ENCODE results near the gene AOPEP.

Gene AOPEP

GRCh38 chr9:95130484-95130883, 404.0 kb downstream of the AOPEP start:
- DNase-seq: no peak

DNA sequence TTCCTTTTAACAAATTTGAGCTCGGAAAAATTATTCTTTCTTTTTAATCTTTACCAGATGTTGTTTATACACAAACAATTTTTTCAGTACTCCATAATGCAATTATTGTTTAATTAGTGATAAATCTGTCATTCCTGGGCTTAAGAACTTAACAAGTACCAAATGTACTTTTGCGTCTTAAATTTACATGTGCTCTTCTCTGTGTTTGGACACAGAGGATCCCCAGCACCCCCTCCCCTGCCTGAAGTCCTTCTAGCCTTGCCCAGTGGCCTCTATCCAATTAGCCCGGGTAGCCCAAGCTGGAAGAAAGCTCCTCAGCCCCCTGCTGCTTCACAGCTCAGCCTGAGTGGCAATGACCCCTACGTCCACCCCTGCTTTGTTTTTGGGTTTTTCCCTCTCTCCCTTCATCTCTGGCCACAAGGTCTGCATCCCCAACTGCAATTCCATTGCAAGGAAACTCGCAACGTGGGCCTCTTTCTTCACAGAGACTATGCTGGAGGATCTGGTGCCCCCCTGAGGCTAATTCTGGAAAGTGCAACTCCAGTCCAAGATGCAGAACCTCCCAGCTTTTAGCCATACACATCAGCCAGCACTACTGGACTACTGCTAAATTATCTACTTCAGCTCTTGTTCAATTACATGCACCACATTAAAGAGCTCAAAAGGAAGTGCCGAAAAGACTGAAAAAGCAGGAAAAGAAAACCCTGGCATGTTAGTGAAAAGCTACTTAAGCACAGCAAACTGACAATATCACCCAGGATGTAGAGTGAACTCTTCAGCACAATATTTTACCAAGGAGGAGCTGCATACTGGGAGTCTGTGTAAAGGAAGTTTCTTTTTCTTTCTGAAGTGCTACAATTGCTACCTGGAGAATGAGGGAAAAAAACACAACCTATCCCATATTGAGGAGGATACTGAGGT, 404.8 kb downstream of the AOPEP start:
- peak; percentile 13 for DNase-seq

- DNase-seq: no peak
These were observed 406.1 kb downstream of the AOPEP start for GRCh38 chr9:95132366-95133324.

DNA sequence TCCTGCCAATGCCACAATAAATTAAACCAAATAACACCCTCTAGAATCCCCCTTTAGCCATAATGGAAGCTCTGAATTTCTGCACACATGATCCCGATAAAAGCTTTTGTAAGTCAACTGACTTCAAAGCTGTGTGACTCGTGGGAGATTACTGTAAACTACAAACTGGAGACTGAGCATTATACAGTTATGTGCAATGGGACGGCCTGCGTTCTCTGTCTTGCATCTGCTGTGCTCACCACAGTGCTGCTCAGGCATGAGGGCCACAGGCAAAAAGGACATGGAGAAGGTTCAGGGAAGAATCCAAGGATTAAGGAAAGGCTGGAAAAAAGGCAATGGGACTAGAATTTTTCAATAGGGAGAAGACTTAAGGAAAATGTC, 406.8 kb downstream of the AOPEP start:
- no peak for DNase-seq

DNA sequence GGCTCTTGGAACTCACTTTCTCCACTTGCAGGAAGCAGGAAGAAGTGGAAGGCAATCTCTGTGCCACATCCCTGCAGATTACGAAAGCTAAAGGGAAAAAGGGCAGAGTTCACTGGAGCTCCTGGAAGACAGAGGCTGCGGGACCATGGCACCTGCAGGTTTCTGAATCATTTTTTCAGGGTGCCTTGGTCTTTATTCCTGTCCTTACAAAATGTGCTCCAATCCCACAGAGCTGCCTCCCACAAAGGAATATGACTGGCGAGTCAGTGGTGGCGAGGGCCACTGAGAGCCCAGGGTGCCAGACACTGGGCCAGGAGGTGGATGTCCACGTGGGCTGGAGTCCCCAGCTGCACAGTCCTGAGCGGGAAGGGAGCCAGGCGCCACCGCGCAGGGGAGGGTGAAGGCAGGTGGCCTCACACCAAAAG, 408.0 kb downstream of the AOPEP start:
- no peak for DNase-seq

DNA sequence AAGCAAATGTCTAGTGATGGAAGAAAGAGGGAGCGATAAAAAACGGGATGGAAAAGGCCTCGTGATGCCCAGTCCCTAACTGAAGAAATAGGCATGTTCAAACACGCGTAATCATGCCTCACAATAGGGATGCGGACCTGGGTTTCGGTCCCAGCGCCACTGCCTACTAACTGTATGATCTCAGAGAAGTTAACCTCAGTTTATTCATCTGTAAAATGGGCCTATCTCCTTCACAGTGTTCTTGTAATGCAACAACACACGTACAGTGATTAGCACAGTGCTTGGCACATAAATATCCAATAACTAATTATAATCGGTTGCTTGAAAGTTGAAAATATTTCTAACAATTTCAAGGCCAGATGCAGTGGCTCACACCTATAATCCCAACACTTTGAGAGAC, 409.3 kb downstream of the AOPEP start:
- DNase-seq: no peak
